SK-N-SH (cell line): ENCODE data around the gene ZSWIM3. TPM values are rescaled to one million over a fixed set of nuclear protein-coding genes. Genes with fewer than 3 reads are reported as not detected.
"Not testable (repeated sequence)": the region's sequence is repeated elsewhere in the genome, so short reads cannot be mapped to it uniquely, and the experiment has no call there.

Source experiments
- CTCF ChIA-PET: fragments of 300-600, 350-600 bp; formaldehyde crosslinking; extraction: SDS; loops from one replicate; lab custom pipeline; 2021; lab: Yijun Ruan, JAX
- POLR2A ChIA-PET: fragments of 350-600 bp; sonication (Branson Sonifier 250); formaldehyde crosslinking; extraction: SDS; loops from one replicate; lab custom pipeline; 2020; ENCODE audit warnings: antibody characterized with exemption, inconsistent platforms; lab: Yijun Ruan, JAX
- DNase-seq: peaks from one replicate; pipeline ENCODE4 v3.0.0; 2012
- H2AFZ ChIP-seq: fragments of 200-600 bp; sonication (generic); 2 replicates; pipeline ENCODE4 v1.8.1; 2016; ENCODE audit warnings: antibody characterized with exemption, mild to moderate bottlenecking, low read depth
- H3F3A ChIP-seq: fragments of 200-600 bp; sonication (generic); replicated peaks from 2 replicates; pipeline ENCODE3; 2016; ENCODE audit warnings: antibody characterized with exemption, mild to moderate bottlenecking; ENCODE audit not compliant: insufficient read depth
- H3K27ac ChIP-seq, 2 experiments: fragments of 200-500 bp in 1 of 2; fragments of 200-600 bp in 1 of 2; sonication (Bioruptor generic) in 1 of 2; sonication (generic), shearing (Covaris generic) in 1 of 2; 2 replicates each; pipeline versions ENCODE4 v1.5.1 to v1.6.1; 2014 to 2016; ENCODE audit warnings: low read depth in 2 of 2, inconsistent platforms in 1 of 2, low read length in 1 of 2, mild to moderate bottlenecking in 1 of 2, mixed read lengths in 1 of 2
- H3K27me3 ChIP-seq: fragments of 200-600 bp; sonication (generic), shearing (Covaris generic); 2 replicates; pipeline ENCODE4 v1.6.1; 2016; ENCODE audit warnings: mixed run types; ENCODE audit not compliant: insufficient read depth
- H3K36me3 ChIP-seq, 2 experiments: fragments of 200-500 bp in 1 of 2; fragments of 200-600 bp in 1 of 2; sonication (Bioruptor generic) in 1 of 2; sonication (generic) in 1 of 2; replicated peaks in 1 of 2; 2 replicates each; pipeline versions ENCODE3 to v1.5.1; 2014 to 2016; ENCODE audit warnings: low read length in 1 of 2, mild to moderate bottlenecking in 1 of 2; ENCODE audit not compliant: insufficient read depth in 2 of 2, control insufficient read depth in 1 of 2
- H3K4me1 ChIP-seq, 2 experiments: fragments of 200-500 bp in 1 of 2; fragments of 200-600 bp in 1 of 2; sonication (Bioruptor generic) in 1 of 2; sonication (generic), shearing (Covaris generic) in 1 of 2; 2 replicates each; pipeline versions ENCODE4 v1.5.1 to v1.6.1; 2014 to 2016; ENCODE audit warnings: low read depth in 1 of 2, low read length in 1 of 2, mixed run types in 1 of 2; ENCODE audit not compliant: insufficient read depth in 2 of 2, control insufficient read depth in 1 of 2
- H3K4me2 ChIP-seq: fragments of 200-600 bp; sonication (generic), shearing (Covaris generic); 2 replicates; pipeline ENCODE4 v1.6.1; 2017; ENCODE audit warnings: mixed run types
- H3K4me3 ChIP-seq, 2 experiments: fragments of 200-500 bp in 1 of 2; fragments of 200-600 bp in 1 of 2; sonication (Bioruptor generic) in 1 of 2; sonication (generic), shearing (Covaris generic) in 1 of 2; 2 replicates each; pipeline versions ENCODE4 v1.5.1 to v1.8.1; 2014 to 2016; ENCODE audit warnings: low read depth in 2 of 2, inconsistent platforms in 1 of 2, low read length in 1 of 2, mild to moderate bottlenecking in 1 of 2, mixed read lengths in 1 of 2, moderate library complexity in 1 of 2
- H3K79me2 ChIP-seq: fragments of 200-600 bp; sonication (generic); 2 replicates; pipeline ENCODE4 v1.8.1; 2017; ENCODE audit warnings: mild to moderate bottlenecking; ENCODE audit not compliant: insufficient read depth
- H3K9ac ChIP-seq: fragments of 200-600 bp; sonication (generic); 2 replicates; pipeline ENCODE4 v1.6.1; 2017; ENCODE audit warnings: mixed run types
- H3K9me2 ChIP-seq: fragments of 200-600 bp; sonication (generic); 2 replicates; pipeline ENCODE4 v1.6.1; 2017; ENCODE audit warnings: mixed run types
- H3K9me3 ChIP-seq: fragments of 200-600 bp; sonication (generic); 2 replicates; pipeline ENCODE4 v1.6.1; 2017; ENCODE audit warnings: mixed run types, mild to moderate bottlenecking, moderate library complexity
- H4K20me1 ChIP-seq: fragments of 200-600 bp; sonication (generic); 2 replicates; pipeline ENCODE4 v1.6.1; 2017; ENCODE audit warnings: mild to moderate bottlenecking, mixed run types; ENCODE audit not compliant: insufficient read depth
- ELF1 ChIP-seq: IDR thresholded peaks from 2 replicates; pipeline ENCODE4 v1.4.0; 2012
- EZH2phosphoT487 ChIP-seq: fragments of 200-600 bp; sonication (generic); IDR thresholded peaks from 2 replicates; pipeline ENCODE4 v1.6.1; 2017; ENCODE audit warnings: low read depth, mixed run types, mild to moderate bottlenecking, antibody characterized with exemption, moderate library complexity, borderline replicate concordance
- GABPA ChIP-seq: IDR thresholded peaks from 2 replicates; pipeline ENCODE4 v1.4.0; 2012; ENCODE audit warnings: low read depth, mild to moderate bottlenecking
- SMC3 ChIP-seq: IDR thresholded peaks from 2 replicates; pipeline ENCODE4 v1.6.1; 2012; ENCODE audit warnings: low read depth, low read length, improper control_type of control experiment
- TCF12 ChIP-seq: IDR thresholded peaks from 2 replicates; pipeline ENCODE4 v1.4.0; 2012
- TEAD4 ChIP-seq: IDR thresholded peaks from 2 replicates; pipeline ENCODE4 v1.4.0; 2012; ENCODE audit warnings: mild to moderate bottlenecking, borderline replicate concordance; ENCODE audit not compliant: insufficient read depth
- WGBS: methylation state at CpG from one replicate; pipeline ENCODE4 v1.1.6; 2017; ENCODE audit warnings: low lambda C conversion rate; 5-methylcytosine and 5-hydroxymethylcytosine counted together
- polyA plus RNA-seq, 3 experiments: library from polyadenylated mRNA; depleted of rRNA; stranded (reverse); fragments of >200 nt; gene quantifications; 2 replicates each; pipeline ENCODE4 v1.2.3, GENCODE V29; 2012
- TF ChIP-seq, protein P1 (sequence below): IDR thresholded peaks from 2 replicates; pipeline ENCODE4; 2012
- TF ChIP-seq, protein P2 (sequence below): IDR thresholded peaks from 2 replicates; pipeline ENCODE4 v1.4.0; 2012; ENCODE audit warnings: low read depth, borderline replicate concordance
- TF ChIP-seq, protein P3 (sequence below): fragments of 150-350 bp; IDR thresholded peaks from 2 replicates; pipeline ENCODE4 v1.6.1; 2016; ENCODE audit warnings: mild to moderate bottlenecking, low read depth, low read length
- TF ChIP-seq, protein P4 (sequence below): fragments of 150-350 bp; IDR thresholded peaks from 2 replicates; pipeline ENCODE4 v1.6.1; 2017; ENCODE audit warnings: antibody characterized with exemption, low read length, low read depth, borderline replicate concordance
- TF ChIP-seq, protein P5 (sequence below): IDR thresholded peaks from 2 replicates; pipeline ENCODE4 v1.4.0; 2012; ENCODE audit warnings: low read depth, borderline replicate concordance

ZSWIM3 gene
- polyA plus RNA-seq, 1 of the 3 experiments (the other 2 are of a cell fraction) = 2.3 TPM

DNA sequence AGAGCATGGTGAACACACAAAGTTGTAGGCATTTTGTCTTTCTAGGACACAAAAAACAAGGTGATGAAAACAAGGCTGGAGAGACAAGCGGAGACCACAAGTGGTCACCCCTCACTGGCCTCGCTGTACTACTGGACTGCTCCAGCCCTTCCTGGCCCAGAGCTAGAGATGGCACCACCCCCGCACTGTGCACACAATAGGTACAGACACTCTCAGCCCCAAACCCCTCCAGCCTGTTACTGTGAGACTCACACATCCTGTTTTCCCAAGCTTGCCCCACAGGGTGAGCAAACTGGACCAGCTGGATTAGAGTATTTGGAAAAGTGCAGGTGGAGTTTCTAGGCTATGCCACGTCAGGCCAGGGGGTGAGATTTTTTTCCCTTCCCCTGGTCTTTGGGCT is 15.2 kb downstream of the ZSWIM3 start (continued):
- TF ChIP-seq, protein P1, sequence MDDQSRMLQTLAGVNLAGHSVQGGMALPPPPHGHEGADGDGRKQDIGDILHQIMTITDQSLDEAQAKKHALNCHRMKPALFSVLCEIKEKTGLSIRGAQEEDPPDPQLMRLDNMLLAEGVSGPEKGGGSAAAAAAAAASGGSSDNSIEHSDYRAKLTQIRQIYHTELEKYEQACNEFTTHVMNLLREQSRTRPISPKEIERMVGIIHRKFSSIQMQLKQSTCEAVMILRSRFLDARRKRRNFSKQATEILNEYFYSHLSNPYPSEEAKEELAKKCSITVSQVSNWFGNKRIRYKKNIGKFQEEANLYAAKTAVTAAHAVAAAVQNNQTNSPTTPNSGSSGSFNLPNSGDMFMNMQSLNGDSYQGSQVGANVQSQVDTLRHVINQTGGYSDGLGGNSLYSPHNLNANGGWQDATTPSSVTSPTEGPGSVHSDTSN = no peak
- TF ChIP-seq, protein P2, sequence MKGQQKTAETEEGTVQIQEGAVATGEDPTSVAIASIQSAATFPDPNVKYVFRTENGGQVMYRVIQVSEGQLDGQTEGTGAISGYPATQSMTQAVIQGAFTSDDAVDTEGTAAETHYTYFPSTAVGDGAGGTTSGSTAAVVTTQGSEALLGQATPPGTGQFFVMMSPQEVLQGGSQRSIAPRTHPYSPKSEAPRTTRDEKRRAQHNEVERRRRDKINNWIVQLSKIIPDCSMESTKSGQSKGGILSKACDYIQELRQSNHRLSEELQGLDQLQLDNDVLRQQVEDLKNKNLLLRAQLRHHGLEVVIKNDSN = no peak
- TF ChIP-seq, protein P3, sequence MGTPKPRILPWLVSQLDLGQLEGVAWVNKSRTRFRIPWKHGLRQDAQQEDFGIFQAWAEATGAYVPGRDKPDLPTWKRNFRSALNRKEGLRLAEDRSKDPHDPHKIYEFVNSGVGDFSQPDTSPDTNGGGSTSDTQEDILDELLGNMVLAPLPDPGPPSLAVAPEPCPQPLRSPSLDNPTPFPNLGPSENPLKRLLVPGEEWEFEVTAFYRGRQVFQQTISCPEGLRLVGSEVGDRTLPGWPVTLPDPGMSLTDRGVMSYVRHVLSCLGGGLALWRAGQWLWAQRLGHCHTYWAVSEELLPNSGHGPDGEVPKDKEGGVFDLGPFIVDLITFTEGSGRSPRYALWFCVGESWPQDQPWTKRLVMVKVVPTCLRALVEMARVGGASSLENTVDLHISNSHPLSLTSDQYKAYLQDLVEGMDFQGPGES = no peak
- TF ChIP-seq TCF12 = no peak
- no peak for TF ChIP-seq TEAD4
- no peak for TF ChIP-seq ELF1
- TF ChIP-seq, all 33 proteins: peak for 0

DNA sequence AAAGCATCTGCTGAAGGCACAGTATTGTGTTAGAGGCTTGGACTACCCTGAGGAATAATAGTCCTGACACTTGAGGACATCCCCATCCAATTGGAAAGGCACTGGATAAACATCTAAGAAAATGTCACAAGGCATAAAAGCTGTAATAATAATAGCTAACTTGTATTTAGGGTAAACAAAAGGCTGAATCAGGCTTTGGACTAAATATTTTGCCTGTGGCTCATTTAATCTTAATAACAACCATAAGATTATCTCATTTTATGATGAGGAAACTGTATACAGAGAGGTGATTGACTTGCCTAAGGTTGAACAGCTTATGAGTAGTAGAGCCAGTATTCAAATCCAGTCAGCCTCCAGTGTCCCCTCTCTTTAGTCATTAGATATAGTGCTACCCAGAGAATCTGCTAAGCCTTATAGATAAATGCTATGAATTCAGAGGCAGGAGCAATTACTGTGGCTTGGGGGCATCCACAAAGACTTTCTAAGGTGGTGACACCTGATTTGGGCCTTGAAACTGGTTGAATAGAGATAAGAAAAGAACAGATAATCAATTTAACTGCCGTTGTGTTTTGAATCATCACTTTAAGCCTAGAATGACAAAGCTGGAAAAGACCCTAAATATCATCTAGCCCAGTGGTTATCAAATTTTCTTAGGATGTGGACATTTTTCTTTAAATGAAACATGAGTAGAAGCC is 16.1 kb downstream of the ZSWIM3 start:
- no peak for TF ChIP-seq SMC3
- no peak for TF ChIP-seq GABPA
- TF ChIP-seq, protein P4, sequence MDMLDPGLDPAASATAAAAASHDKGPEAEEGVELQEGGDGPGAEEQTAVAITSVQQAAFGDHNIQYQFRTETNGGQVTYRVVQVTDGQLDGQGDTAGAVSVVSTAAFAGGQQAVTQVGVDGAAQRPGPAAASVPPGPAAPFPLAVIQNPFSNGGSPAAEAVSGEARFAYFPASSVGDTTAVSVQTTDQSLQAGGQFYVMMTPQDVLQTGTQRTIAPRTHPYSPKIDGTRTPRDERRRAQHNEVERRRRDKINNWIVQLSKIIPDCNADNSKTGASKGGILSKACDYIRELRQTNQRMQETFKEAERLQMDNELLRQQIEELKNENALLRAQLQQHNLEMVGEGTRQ = no peak
- TF ChIP-seq, protein P5, sequence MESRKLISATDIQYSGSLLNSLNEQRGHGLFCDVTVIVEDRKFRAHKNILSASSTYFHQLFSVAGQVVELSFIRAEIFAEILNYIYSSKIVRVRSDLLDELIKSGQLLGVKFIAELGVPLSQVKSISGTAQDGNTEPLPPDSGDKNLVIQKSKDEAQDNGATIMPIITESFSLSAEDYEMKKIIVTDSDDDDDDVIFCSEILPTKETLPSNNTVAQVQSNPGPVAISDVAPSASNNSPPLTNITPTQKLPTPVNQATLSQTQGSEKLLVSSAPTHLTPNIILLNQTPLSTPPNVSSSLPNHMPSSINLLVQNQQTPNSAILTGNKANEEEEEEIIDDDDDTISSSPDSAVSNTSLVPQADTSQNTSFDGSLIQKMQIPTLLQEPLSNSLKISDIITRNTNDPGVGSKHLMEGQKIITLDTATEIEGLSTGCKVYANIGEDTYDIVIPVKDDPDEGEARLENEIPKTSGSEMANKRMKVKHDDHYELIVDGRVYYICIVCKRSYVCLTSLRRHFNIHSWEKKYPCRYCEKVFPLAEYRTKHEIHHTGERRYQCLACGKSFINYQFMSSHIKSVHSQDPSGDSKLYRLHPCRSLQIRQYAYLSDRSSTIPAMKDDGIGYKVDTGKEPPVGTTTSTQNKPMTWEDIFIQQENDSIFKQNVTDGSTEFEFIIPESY = no peak
- TF ChIP-seq EZH2phosphoT487 = no peak
- no peaks in the 10 kb centered on the region for H3K27me3 ChIP-seq
- H4K20me1 ChIP-seq = no peaks in the 10 kb centered on the region
- H2AFZ ChIP-seq = no peak overlapping the region
- H3K36me3 ChIP-seq = peaks cover 0 to 4% of the 10 kb centered on the region in 2 experiments
- no peak overlapping the region for H3K4me3 ChIP-seq
- H3K9ac ChIP-seq = no peak overlapping the region
- 32% methylated on average over 1 of the region's 1 CpG for WGBS
- no peak for DNase-seq
- ChIA-PET CTCF (interaction anchor here (0.7 to 0.9 kb wide), 2 partner anchors 14 to 16 kb away, joined by 3 read pairs; partner anchors contain the start of genes ACOT8, SPATA25 and ZSWIM3), POLR2A (no interaction called here)
- H3F3A ChIP-seq = no peaks in the 10 kb centered on the region
- H3K4me1 ChIP-seq = no peaks in the 10 kb centered on the region
- H3K27ac ChIP-seq = no peak overlapping the region
- no peaks in the 10 kb centered on the region for H3K9me3 ChIP-seq
- H3K4me2 ChIP-seq = no peak overlapping the region
- H3K79me2 ChIP-seq = no peaks in the 10 kb centered on the region
- no peaks in the 10 kb centered on the region for H3K9me2 ChIP-seq

DNA sequence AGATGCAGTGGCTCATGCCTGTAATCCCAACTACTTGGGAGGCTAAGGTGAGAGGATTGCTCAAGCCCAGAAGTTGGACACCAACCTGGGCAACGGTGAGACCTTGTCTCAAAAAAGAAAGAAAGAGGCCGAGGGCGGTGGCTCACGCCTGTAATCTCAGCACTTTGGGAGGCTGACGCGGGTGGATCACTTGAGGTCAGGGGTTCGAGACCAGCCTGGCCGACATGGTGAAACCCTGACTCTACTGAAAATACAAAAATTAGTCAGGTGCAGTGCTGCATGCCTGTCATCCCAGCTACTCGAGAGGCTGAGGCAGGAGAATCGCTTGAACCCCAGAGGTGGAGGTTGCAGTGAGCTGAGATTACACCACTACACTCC is 16.7 kb downstream of the ZSWIM3 start:
- H3K27ac ChIP-seq, H3K4me3 ChIP-seq, H3K9me2 ChIP-seq, H3K36me3 ChIP-seq, DNase-seq, H3F3A ChIP-seq, H3K9me3 ChIP-seq, H3K9ac ChIP-seq, H3K27me3 ChIP-seq, H2AFZ ChIP-seq, H3K4me1 ChIP-seq, H4K20me1 ChIP-seq, H3K4me2 ChIP-seq, POLR2A ChIA-PET, H3K79me2 ChIP-seq: not testable (repeated sequence)
- WGBS = 91% methylated on average over 10 of the region's 10 CpGs
- CTCF ChIA-PET = interaction anchor here (0.9 to 2.2 kb wide), 3 partner anchors 12 to 16 kb away, joined by 3 to 8 read pairs (median 3); partner anchors contain the start of genes NEURL2 and SPATA25
